SK-N-SH treated with all-trans-retinoic acid at 6 μM for 48 hours (cell line): ENCODE results near the gene DLK1.

Experiments
- ATAC-seq: fragments of 200-7000 bp; cut with Tn5 transposase; 3 replicates; pipeline ENCODE4 v1.9.1; 2020; ENCODE audit warnings: mild to moderate bottlenecking, moderate library complexity
- ARNTL ChIP-seq: fragments of 450-650 bp; formaldehyde crosslinking; IDR thresholded peaks from 2 replicates; pipeline ENCODE4 v1.5.0; 2020; ENCODE audit warnings: low read depth, mild to moderate bottlenecking, moderate library complexity, borderline replicate concordance
- BACH2 ChIP-seq: fragments of 250-450 bp; sonication (Bioruptor Pico); IDR thresholded peaks from 2 replicates; pipeline ENCODE4 v1.9.0; 2021; ENCODE audit warnings: mild to moderate bottlenecking, borderline replicate concordance
- CSDC2 ChIP-seq: fragments of 250-450 bp; sonication (Bioruptor Pico); IDR thresholded peaks from 2 replicates; pipeline ENCODE4 v1.5.0; 2020; ENCODE audit warnings: mild to moderate bottlenecking, moderate library complexity
- ESRRG ChIP-seq: fragments of 250-450 bp; sonication (Bioruptor Pico); IDR thresholded peaks from 2 replicates; pipeline ENCODE4 v1.6.1; 2021; ENCODE audit warnings: mild to moderate bottlenecking
- GLIS3 ChIP-seq: fragments of 250-450 bp; sonication (Bioruptor Pico); IDR thresholded peaks from 2 replicates; pipeline ENCODE4 v1.5.0; 2020; ENCODE audit warnings: mild to moderate bottlenecking, moderate library complexity
- ISL1 ChIP-seq: fragments of 250-450 bp; sonication (Bioruptor Pico); IDR thresholded peaks from 2 replicates; pipeline ENCODE4 v2.1.2; 2022; ENCODE audit warnings: mild to moderate bottlenecking, moderate library complexity
- OSR1 ChIP-seq: fragments of 250-450 bp; sonication (Bioruptor Pico); IDR thresholded peaks from 2 replicates; pipeline ENCODE4 v1.8.0; 2022; ENCODE audit warnings: moderate library complexity, mild to moderate bottlenecking, inconsistent platforms
- PATZ1 ChIP-seq: fragments of 250-450 bp; sonication (Bioruptor Pico); IDR thresholded peaks from 2 replicates; pipeline ENCODE4 v1.8.0; 2020; ENCODE audit warnings: mild to moderate bottlenecking, moderate library complexity, borderline replicate concordance
- POU6F1 ChIP-seq: fragments of 250-450 bp; sonication (Bioruptor Pico); IDR thresholded peaks from 2 replicates; pipeline ENCODE4 v1.8.0; 2021; ENCODE audit warnings: low read depth, mild to moderate bottlenecking, moderate library complexity, borderline replicate concordance
- PPARA ChIP-seq: fragments of 250-450 bp; sonication (Bioruptor Pico); IDR thresholded peaks from 2 replicates; pipeline ENCODE4 v1.5.0; 2020; ENCODE audit warnings: mild to moderate bottlenecking, borderline replicate concordance
- RARB ChIP-seq: fragments of 250-450 bp; sonication (Bioruptor Pico); IDR thresholded peaks from 2 replicates; pipeline ENCODE4 v1.8.0; 2021; ENCODE audit warnings: mild to moderate bottlenecking, moderate library complexity
- SNAI2 ChIP-seq: fragments of 250-450 bp; sonication (Bioruptor Pico); IDR thresholded peaks from 2 replicates; pipeline ENCODE4 v1.5.0; 2020; ENCODE audit warnings: mild to moderate bottlenecking, moderate library complexity
- TCF4 ChIP-seq: fragments of 250-450 bp; sonication (Bioruptor Pico); IDR thresholded peaks from 2 replicates; pipeline ENCODE4 v1.8.0; 2021; ENCODE audit warnings: mild to moderate bottlenecking, moderate library complexity, borderline replicate concordance
- TOX ChIP-seq: fragments of 250-450 bp; sonication (Bioruptor Pico); IDR thresholded peaks from 2 replicates; pipeline ENCODE4 v1.8.0; 2021; ENCODE audit warnings: mild to moderate bottlenecking, moderate library complexity, borderline replicate concordance
- TSHZ2 ChIP-seq: fragments of 250-450 bp; sonication (Bioruptor Pico); IDR thresholded peaks from 2 replicates; pipeline ENCODE4 v1.5.0; 2020; ENCODE audit warnings: mild to moderate bottlenecking, moderate library complexity
- ZC3H10 ChIP-seq: fragments of 250-450 bp; sonication (Bioruptor Pico); IDR thresholded peaks from 2 replicates; pipeline ENCODE4 v1.5.1; 2021; ENCODE audit warnings: mild to moderate bottlenecking, moderate library complexity
- ZFP3 ChIP-seq: fragments of 250-450 bp; sonication (Bioruptor Pico); IDR thresholded peaks from 2 replicates; pipeline ENCODE4 v1.5.0; 2020; ENCODE audit warnings: mild to moderate bottlenecking, moderate library complexity
- ZFP30 ChIP-seq: fragments of 450-650 bp; formaldehyde crosslinking; IDR thresholded peaks from 2 replicates; pipeline ENCODE4 v1.5.0; 2022; ENCODE audit warnings: mild to moderate bottlenecking, moderate library complexity
- ZNF565 ChIP-seq: fragments of 450-650 bp; formaldehyde crosslinking; conservative IDR thresholded peaks from 2 replicates; pipeline ENCODE4 v1.5.0; 2020; ENCODE audit warnings: low read depth, mild to moderate bottlenecking, moderate library complexity

DLK1 gene

GRCh38 chr14:100682749-100683148 is 43.9 kb upstream of the DLK1 start (continued):
- TF ChIP-seq TSHZ2 (CRISPR knock-in tag) = no peak
- no peak for TF ChIP-seq SNAI2 (CRISPR knock-in tag)
- TF ChIP-seq, all 23 proteins: peak for 0

- TF ChIP-seq ZNF565 (CRISPR knock-in tag) (no peak), OSR1 (CRISPR knock-in tag) (no peak)
- TF ChIP-seq, all 23 proteins: peak for 0
- ATAC-seq = no peak
Measured at GRCh38 chr14:100683578-100683977, 43.1 kb upstream of the DLK1 start.

GRCh38 chr14:100684154-100684553 is 42.5 kb upstream of the DLK1 start:
- ATAC-seq = no peak

GRCh38 chr14:100684961-100685360 is 41.7 kb upstream of the DLK1 start:
- TF ChIP-seq ZC3H10 (no peak), RARB (CRISPR knock-in tag) (no peak), ISL1 (CRISPR knock-in tag) (no peak), CSDC2 (no peak), TCF4 (CRISPR knock-in tag) (no peak)
- ATAC-seq = no peak

More at GRCh38 chr14:100684154-100684553, 42.5 kb upstream of the DLK1 start:
- no peak for TF ChIP-seq ISL1 (CRISPR knock-in tag)
- no peak for TF ChIP-seq RARB (CRISPR knock-in tag)

- TF ChIP-seq TSHZ2 (CRISPR knock-in tag) = no peak
- no peak for ATAC-seq
Measured at GRCh38 chr14:100686858-100687257, 39.8 kb upstream of the DLK1 start.

- ATAC-seq = no peak
- TF ChIP-seq ZFP30 (CRISPR knock-in tag) = no peak
- TF ChIP-seq GLIS3 = no peak
Measured at GRCh38 chr14:100687386-100687785, 39.3 kb upstream of the DLK1 start.

- TF ChIP-seq ISL1 (CRISPR knock-in tag) (no peak), ESRRG (CRISPR knock-in tag) (no peak), ARNTL (CRISPR knock-in tag) (no peak), SNAI2 (CRISPR knock-in tag) (no peak), BACH2 (CRISPR knock-in tag) (no peak), ZFP3 (CRISPR knock-in tag) (no peak), PATZ1 (CRISPR knock-in tag) (no peak), GLIS3 (no peak), PPARA (CRISPR knock-in tag) (no peak), TCF4 (CRISPR knock-in tag) (no peak), POU6F1 (CRISPR knock-in tag) (no peak), CSDC2 (no peak), ZNF565 (CRISPR knock-in tag) (no peak), TOX (CRISPR knock-in tag) (no peak), OSR1 (CRISPR knock-in tag) (no peak), TSHZ2 (CRISPR knock-in tag) (no peak), ZC3H10 (no peak)
- ATAC-seq = no peak
Measured at GRCh38 chr14:100688051-100688450, 38.6 kb upstream of the DLK1 start.
